T-helper 1 cell treated with Interleukin-12 subunit alpha and Interleukin-12 subunit beta and Interleukin-4 antibody, amounts not matched to agents 30 μg/mL and 1 μg/mL, for 36 hours (primary cell): Measurements from ENCODE around the gene AKT3.
"Not testable (repeated sequence)": the region's sequence is repeated elsewhere in the genome, so short reads cannot be mapped to it uniquely, and the experiment has no call there.

ENCODE experiments used
- H3K27ac Mint-ChIP-seq: one replicate; pipeline ENCODE4 v1.8.0; 2021; ENCODE audit warnings: mild to moderate bottlenecking, mixed read lengths
- H3K27me3 Mint-ChIP-seq: one replicate; pipeline ENCODE4 v1.8.0; 2021; ENCODE audit warnings: low read depth, mixed read lengths
- H3K36me3 Mint-ChIP-seq: one replicate; pipeline ENCODE4 v1.8.0; 2021; ENCODE audit warnings: low read depth, mixed read lengths
- H3K4me1 Mint-ChIP-seq: one replicate; pipeline ENCODE4 v1.8.0; 2021; ENCODE audit warnings: low read depth, mixed read lengths
- H3K4me3 Mint-ChIP-seq: one replicate; pipeline ENCODE4 v1.8.0; 2021; ENCODE audit warnings: mild to moderate bottlenecking, moderate library complexity, mixed read lengths
- H3K9me3 Mint-ChIP-seq: one replicate; pipeline ENCODE4 v1.8.0; 2021; ENCODE audit warnings: mixed read lengths

The AKT3 gene

GRCh38 chr1:243818978-243819377 is 31.1 kb downstream of the AKT3 start:
- no peak overlapping the region for H3K27ac Mint-ChIP-seq
- H3K9me3 Mint-ChIP-seq: peaks cover 47% of the 10 kb centered on the region
- H3K4me3 Mint-ChIP-seq: no peak overlapping the region
- no peaks in the 10 kb centered on the region for H3K27me3 Mint-ChIP-seq
- peaks cover 19% of the 10 kb centered on the region for H3K36me3 Mint-ChIP-seq
- peaks cover 2% of the 10 kb centered on the region for H3K4me1 Mint-ChIP-seq

GRCh38 chr1:243814718-243815117 is 35.3 kb downstream of the AKT3 start:
- no peak overlapping the region for H3K27ac Mint-ChIP-seq
- peaks cover 3% of the 10 kb centered on the region for H3K36me3 Mint-ChIP-seq
- peaks cover 17% of the 10 kb centered on the region for H3K9me3 Mint-ChIP-seq
- no peak overlapping the region for H3K4me3 Mint-ChIP-seq
- no peaks in the 10 kb centered on the region for H3K27me3 Mint-ChIP-seq
- H3K4me1 Mint-ChIP-seq: no peaks in the 10 kb centered on the region

- peaks cover 27% of the 10 kb centered on the region for H3K4me1 Mint-ChIP-seq
- peaks cover 14% of the 10 kb centered on the region for H3K36me3 Mint-ChIP-seq
- not testable (repeated sequence) for H3K9me3 Mint-ChIP-seq, H3K4me3 Mint-ChIP-seq, H3K27me3 Mint-ChIP-seq, H3K27ac Mint-ChIP-seq
These were observed 42.7 kb downstream of the AKT3 start for GRCh38 chr1:243807346-243807745.

- peaks cover 27% of the 10 kb centered on the region for H3K4me1 Mint-ChIP-seq
- H3K9me3 Mint-ChIP-seq: no peaks in the 10 kb centered on the region
- H3K27ac Mint-ChIP-seq: peak overlapping the region; percentile 9
- H3K36me3 Mint-ChIP-seq: peaks cover 14% of the 10 kb centered on the region
- H3K27me3 Mint-ChIP-seq: no peaks in the 10 kb centered on the region
- no peak overlapping the region for H3K4me3 Mint-ChIP-seq
These were observed 43.7 kb downstream of the AKT3 start for GRCh38 chr1:243806310-243806709.

- no peak overlapping the region for H3K4me3 Mint-ChIP-seq
- H3K27me3 Mint-ChIP-seq: no peaks in the 10 kb centered on the region
- peaks cover 25% of the 10 kb centered on the region for H3K4me1 Mint-ChIP-seq
- H3K9me3 Mint-ChIP-seq: no peaks in the 10 kb centered on the region
- H3K36me3 Mint-ChIP-seq: peaks cover 8% of the 10 kb centered on the region
- H3K27ac Mint-ChIP-seq: no peak overlapping the region
These were observed 47.3 kb downstream of the AKT3 start for GRCh38 chr1:243802736-243803135.

- Mint-ChIP-seq H3K27ac (no peak overlapping the region), H3K36me3 (peaks cover 11% of the 10 kb centered on the region), H3K9me3 (no peaks in the 10 kb centered on the region), H3K27me3 (no peaks in the 10 kb centered on the region), H3K4me3 (no peak overlapping the region), H3K4me1 (peaks cover 18% of the 10 kb centered on the region)
These were observed 48.7 kb downstream of the AKT3 start for GRCh38 chr1:243801378-243801777.

- H3K9me3 Mint-ChIP-seq: no peaks in the 10 kb centered on the region
- peaks cover 4% of the 10 kb centered on the region for H3K36me3 Mint-ChIP-seq
- H3K27me3 Mint-ChIP-seq: no peaks in the 10 kb centered on the region
- H3K4me1 Mint-ChIP-seq: peaks cover 12% of the 10 kb centered on the region
- H3K27ac Mint-ChIP-seq: no peak overlapping the region
- H3K4me3 Mint-ChIP-seq: no peak overlapping the region
These were observed 50.1 kb downstream of the AKT3 start for GRCh38 chr1:243799908-243800307.

GRCh38 chr1:243798726-243799125 is 51.3 kb downstream of the AKT3 start:
- H3K36me3 Mint-ChIP-seq: peaks cover 4% of the 10 kb centered on the region
- no peaks in the 10 kb centered on the region for H3K27me3 Mint-ChIP-seq
- no peak overlapping the region for H3K4me3 Mint-ChIP-seq
- peaks cover 9% of the 10 kb centered on the region for H3K4me1 Mint-ChIP-seq
- no peak overlapping the region for H3K27ac Mint-ChIP-seq
- no peaks in the 10 kb centered on the region for H3K9me3 Mint-ChIP-seq

GRCh38 chr1:243796016-243796415 is 54.0 kb downstream of the AKT3 start:
- Mint-ChIP-seq H3K9me3 (no peaks in the 10 kb centered on the region), H3K27ac (no peak overlapping the region), H3K4me3 (no peak overlapping the region), H3K4me1 (peaks cover 5% of the 10 kb centered on the region), H3K36me3 (peaks cover 3% of the 10 kb centered on the region), H3K27me3 (no peaks in the 10 kb centered on the region)

- no peak overlapping the region for H3K27ac Mint-ChIP-seq
- peaks cover 3% of the 10 kb centered on the region for H3K36me3 Mint-ChIP-seq
These were observed 56.7 kb downstream of the AKT3 start for GRCh38 chr1:243793298-243793697.

GRCh38 chr1:243792891-243793290 is 57.2 kb downstream of the AKT3 start:
- Mint-ChIP-seq H3K27me3 (no peaks in the 10 kb centered on the region), H3K27ac (no peak overlapping the region), H3K36me3 (peaks cover 3% of the 10 kb centered on the region), H3K4me3 (no peak overlapping the region), H3K9me3 (no peaks in the 10 kb centered on the region), H3K4me1 (peaks cover 3% of the 10 kb centered on the region)

More at GRCh38 chr1:243793298-243793697, 56.7 kb downstream of the AKT3 start:
- Mint-ChIP-seq H3K27me3 (no peaks in the 10 kb centered on the region), H3K9me3 (no peaks in the 10 kb centered on the region), H3K4me1 (peaks cover 3% of the 10 kb centered on the region), H3K4me3 (no peak overlapping the region)

GRCh38 chr1:243792401-243792800 is 57.6 kb downstream of the AKT3 start:
- no peak overlapping the region for H3K27ac Mint-ChIP-seq
- no peaks in the 10 kb centered on the region for H3K9me3 Mint-ChIP-seq
- no peaks in the 10 kb centered on the region for H3K27me3 Mint-ChIP-seq
- peaks cover 3% of the 10 kb centered on the region for H3K36me3 Mint-ChIP-seq
- no peak overlapping the region for H3K4me3 Mint-ChIP-seq
- peaks cover 2% of the 10 kb centered on the region for H3K4me1 Mint-ChIP-seq

- Mint-ChIP-seq H3K4me3 (no peak overlapping the region), H3K27ac (no peak overlapping the region), H3K27me3 (no peaks in the 10 kb centered on the region), H3K9me3 (no peaks in the 10 kb centered on the region), H3K4me1 (peaks cover 1% of the 10 kb centered on the region), H3K36me3 (peaks cover 2% of the 10 kb centered on the region)
These were observed 58.3 kb downstream of the AKT3 start for GRCh38 chr1:243791586-243792267.

- Mint-ChIP-seq H3K27me3 (no peaks in the 10 kb centered on the region), H3K9me3 (no peaks in the 10 kb centered on the region), H3K36me3 (no peaks in the 10 kb centered on the region), H3K27ac (no peak overlapping the region), H3K4me3 (no peak overlapping the region), H3K4me1 (peaks cover 1% of the 10 kb centered on the region)
These were observed 59.6 kb downstream of the AKT3 start for GRCh38 chr1:243790404-243790803.

- Mint-ChIP-seq H3K4me1 (no peaks in the 10 kb centered on the region), H3K36me3 (no peaks in the 10 kb centered on the region), H3K27ac (no peak overlapping the region), H3K9me3 (no peaks in the 10 kb centered on the region), H3K27me3 (no peaks in the 10 kb centered on the region), H3K4me3 (no peak overlapping the region)
These were observed 63.5 kb downstream of the AKT3 start for GRCh38 chr1:243786531-243786930.

- Mint-ChIP-seq H3K4me1 (no peaks in the 10 kb centered on the region), H3K4me3 (no peak overlapping the region), H3K27ac (no peak overlapping the region), H3K9me3 (no peaks in the 10 kb centered on the region), H3K36me3 (no peaks in the 10 kb centered on the region), H3K27me3 (no peaks in the 10 kb centered on the region)
These were observed 65.5 kb downstream of the AKT3 start for GRCh38 chr1:243784506-243784905.
